Stimulated activated CD8-positive, alpha-beta memory T cell treated with anti-CD3 and anti-CD28 coated beads, Interleukin-4, amount 100 ng/mL, for 1 hour (primary cell): ENCODE results near the gene ADAM11.

ENCODE experiments used
- DNase-seq, 2 donors: peaks; one replicate each; pipeline ENCODE4 v3.0.0-alpha.2; 2020; ENCODE audit warnings: low read depth in 2 of 2, low spot score in 1 of 2

ADAM11 gene

GRCh38 chr17:44757045-44757917, 1.5 kb upstream of the ADAM11 start:
- no peak for DNase-seq

- no peak for DNase-seq
Observed at GRCh38 chr17:44757918-44758413, 822 bp upstream of the ADAM11 start.

GRCh38 chr17:44759086-44759915, 513 bp downstream of the ADAM11 start:
- DNase-seq: no peak

GRCh38 chr17:44759916-44760243, 1.1 kb downstream of the ADAM11 start:
- DNase-seq: no peak

GRCh38 chr17:44760474-44761308, 1.9 kb downstream of the ADAM11 start:
- no peak for DNase-seq

GRCh38 chr17:44761932-44762810, 3.4 kb downstream of the ADAM11 start:
- DNase-seq: no peak

GRCh38 chr17:44763170-44763569, 4.4 kb downstream of the ADAM11 start:
- DNase-seq: no peak

- no peak for DNase-seq
Observed at GRCh38 chr17:44765965-44766364, 7.2 kb downstream of the ADAM11 start.

GRCh38 chr17:44766409-44767038, 7.7 kb downstream of the ADAM11 start:
- no peak for DNase-seq

- DNase-seq: no peak
Observed at GRCh38 chr17:44767493-44767892, 8.7 kb downstream of the ADAM11 start.

GRCh38 chr17:44768505-44769142, 9.8 kb downstream of the ADAM11 start:
- DNase-seq: no peak

- no peak for DNase-seq
Observed at GRCh38 chr17:44769230-44769629, 10.4 kb downstream of the ADAM11 start.

GRCh38 chr17:44769647-44770084, 10.9 kb downstream of the ADAM11 start:
- DNase-seq: no peak

- DNase-seq: no peak
Observed at GRCh38 chr17:44770166-44770925, 11.6 kb downstream of the ADAM11 start.

GRCh38 chr17:44772308-44773045, 13.7 kb downstream of the ADAM11 start:
- no peak for DNase-seq

GRCh38 chr17:44773140-44773539, 14.4 kb downstream of the ADAM11 start:
- DNase-seq: no peak

- peak; percentile 66 to 69 for DNase-seq
Observed at GRCh38 chr17:44774271-44775135, 15.7 kb downstream of the ADAM11 start.
